Cerebellar nuclear complex (tissue), 1 donor: ENCODE data around the gene FOXN3.
A peak's percentile ranks its signal among the peaks of the same experiment; 100 is the strongest.

ENCODE experiments used
- DNase-seq, 2 experiments: peaks; one replicate each; lab custom pipeline; 2025; lab: John Stamatoyannopoulos, UW

The FOXN3 gene

GRCh38 chr14:89249972-89250654 lies 166.9 kb downstream of the FOXN3 start:
- no peak for DNase-seq

- DNase-seq = no peak
These were observed 167.9 kb downstream of the FOXN3 start for GRCh38 chr14:89249065-89249695.

GRCh38 chr14:89248411-89249064 lies 168.5 kb downstream of the FOXN3 start:
- no peak for DNase-seq

- DNase-seq = no peak
These were observed 169.4 kb downstream of the FOXN3 start for GRCh38 chr14:89247457-89248122.

- DNase-seq = no peak
These were observed 170.7 kb downstream of the FOXN3 start for GRCh38 chr14:89246290-89246689.

GRCh38 chr14:89245802-89246201 lies 171.2 kb downstream of the FOXN3 start:
- DNase-seq = no peak

GRCh38 chr14:89244720-89245119 lies 172.3 kb downstream of the FOXN3 start:
- no peak for DNase-seq

GRCh38 chr14:89243741-89244140 lies 173.3 kb downstream of the FOXN3 start:
- DNase-seq = no peak

- DNase-seq = no peak
These were observed 173.7 kb downstream of the FOXN3 start for GRCh38 chr14:89243286-89243685.

GRCh38 chr14:89242652-89243279 lies 174.3 kb downstream of the FOXN3 start:
- no peak for DNase-seq

- DNase-seq = no peak
These were observed 174.9 kb downstream of the FOXN3 start for GRCh38 chr14:89241934-89242651.

GRCh38 chr14:89241257-89241656 lies 175.8 kb downstream of the FOXN3 start:
- DNase-seq = no peak

- no peak for DNase-seq
These were observed 176.6 kb downstream of the FOXN3 start for GRCh38 chr14:89240414-89240813.

- no peak for DNase-seq
These were observed 178.0 kb downstream of the FOXN3 start for GRCh38 chr14:89239023-89239422.

- DNase-seq = no peak
These were observed 179.0 kb downstream of the FOXN3 start for GRCh38 chr14:89237921-89238529.

- no peak for DNase-seq
These were observed 180.2 kb downstream of the FOXN3 start for GRCh38 chr14:89236851-89237250.

GRCh38 chr14:89233184-89233583 lies 183.8 kb downstream of the FOXN3 start:
- no peak for DNase-seq

GRCh38 chr14:89232265-89233070 lies 184.6 kb downstream of the FOXN3 start:
- DNase-seq = no peak

GRCh38 chr14:89231426-89232113 lies 185.5 kb downstream of the FOXN3 start:
- DNase-seq = peak; percentile 59 to 71
